PC-3 (cell line): ENCODE results near the gene ZMIZ1. TPM values are rescaled to one million over a fixed set of nuclear protein-coding genes. Genes with fewer than 3 reads are reported as not detected.
A peak's percentile ranks its signal among the peaks of the same experiment; 100 is the strongest.

ENCODE experiments used
- ATAC-seq: fragments of 200-7000 bp; cut with Tn5 transposase; 2 replicates; pipeline ENCODE4 v1.9.1; 2020; ENCODE audit warnings: mild to moderate bottlenecking, moderate library complexity
- BruUV-seq: library from RNA; stranded (reverse); fragments of 400-500 nt; replicated peaks from 2 replicates; lab custom pipeline; 2021; lab: Mats Ljungman, UMichigan
- CTCF ChIA-PET: fragments of 300-600 bp; sonication (Branson Sonifier 250); formaldehyde crosslinking; loops from one replicate; lab custom pipeline; 2022; ENCODE audit warnings: antibody characterized with exemption; lab: Charles Lee
- POLR2A ChIA-PET: fragments of 300-600 bp; sonication (Branson Sonifier 250); formaldehyde crosslinking; loops from one replicate; lab custom pipeline; 2022; ENCODE audit warnings: antibody characterized with exemption; ENCODE audit not compliant: unreplicated experiment; lab: Charles Lee
- DNase-seq: peaks from one replicate; pipeline ENCODE4 v3.0.0-alpha.2; 2015
- H2AFZ ChIP-seq: fragments of 300-600 bp; sonication (generic); 2 replicates; pipeline ENCODE4 v1.6.0; 2016; ENCODE audit warnings: antibody characterized with exemption, low read length
- H3F3A ChIP-seq: fragments of 300-600 bp; sonication (generic); one replicate; pipeline ENCODE4 v1.6.0; 2017; ENCODE audit warnings: antibody characterized with exemption, low read length, control low read depth, mild to moderate bottlenecking; ENCODE audit not compliant: unreplicated experiment
- H3K27ac ChIP-seq: fragments of 300-600 bp; sonication (generic); 2 replicates; pipeline ENCODE4 v1.5.1; 2016; ENCODE audit warnings: mild to moderate bottlenecking, low read length
- H3K27me3 ChIP-seq: fragments of 300-600 bp; sonication (generic); 2 replicates; pipeline ENCODE4 v1.6.1; 2016; ENCODE audit warnings: low read length, mixed read lengths
- H3K36me3 ChIP-seq: fragments of 300-600 bp; sonication (generic); 2 replicates; pipeline ENCODE4 v1.6.1; 2016; ENCODE audit warnings: low read depth, mixed run types, low read length, mixed read lengths
- H3K4me1 ChIP-seq: fragments of 300-600 bp; sonication (generic); 2 replicates; pipeline ENCODE4 v1.5.1; 2016; ENCODE audit warnings: low read length; ENCODE audit not compliant: insufficient read depth
- H3K4me2 ChIP-seq: fragments of 300-600 bp; sonication (generic); 2 replicates; pipeline ENCODE4 v1.6.0; 2016; ENCODE audit warnings: low read length
- H3K4me3 ChIP-seq: fragments of 300-600 bp; sonication (generic); 2 replicates; pipeline ENCODE4 v1.5.1; 2016; ENCODE audit warnings: mild to moderate bottlenecking, low read length, mixed read lengths
- H3K79me2 ChIP-seq: fragments of 300-600 bp; sonication (generic); 2 replicates; pipeline ENCODE4 v1.6.1; 2017; ENCODE audit warnings: low read length, mixed read lengths
- H3K9ac ChIP-seq: fragments of 300-600 bp; sonication (generic); 2 replicates; pipeline ENCODE4 v1.6.0; 2016; ENCODE audit warnings: mild to moderate bottlenecking, low read length
- H3K9me2 ChIP-seq: fragments of 300-600 bp; sonication (generic); replicated peaks from 2 replicates; pipeline ENCODE4 v1.6.1; 2016; ENCODE audit warnings: mixed run types, low read length, mixed read lengths
- H3K9me3 ChIP-seq: fragments of 300-600 bp; sonication (generic); 2 replicates; pipeline ENCODE4 v1.6.1; 2016; ENCODE audit warnings: low read length, mixed read lengths
- H4K20me1 ChIP-seq: fragments of 300-600 bp; sonication (generic); 2 replicates; pipeline ENCODE4 v1.6.1; 2016; ENCODE audit warnings: low read length, mixed read lengths
- CTCF ChIP-seq: fragments of 300-600 bp; sonication (generic); conservative IDR thresholded peaks from 2 replicates; pipeline ENCODE4 v1.5.1; 2017; ENCODE audit warnings: antibody characterized with exemption, low read depth, mild to moderate bottlenecking, low read length
- EZH2 ChIP-seq: fragments of 300-600 bp; sonication (generic); IDR thresholded peaks from one replicate; pipeline ENCODE4 v1.6.1; 2017; ENCODE audit warnings: antibody characterized with exemption, mild to moderate bottlenecking, low read length; ENCODE audit not compliant: unreplicated experiment
- EZH2phosphoT487 ChIP-seq: fragments of 300-600 bp; sonication (generic); IDR thresholded peaks from 2 replicates; pipeline ENCODE4 v1.6.1; 2018; ENCODE audit warnings: mild to moderate bottlenecking, antibody characterized with exemption, low read length, borderline replicate concordance
- intact Hi-C: fragments of 100-400 bp; cut with micrococcal nuclease; formaldehyde crosslinking; loops from 2 replicates; pipeline ENCODE4 v1.9.0; 2023
- total RNA-seq: library from RNA; depleted of rRNA; stranded (reverse); fragments of >200 nt; gene quantifications from 2 replicates; pipeline ENCODE4 v1.2.3, GENCODE V29; 2014

Gene ZMIZ1
- total RNA-seq, 1 experiment from 2014 or later: 55.4 TPM

GRCh38 chr10:79286318-79286951, 217.7 kb downstream of the ZMIZ1 start:
- ATAC-seq (no peak), DNase-seq (no peak)
- H3K36me3 ChIP-seq: peaks cover 9% of the 10 kb centered on the region; the same call in 1 of the 2 replicates
- no TSS peak for BruUV-seq
- H4K20me1 ChIP-seq: no peaks in the 10 kb centered on the region
- TF ChIP-seq EZH2phosphoT487 (no peak), CTCF (no peak), EZH2 (no peak)
- no peak overlapping the region for H2AFZ ChIP-seq
- no peak overlapping the region for H3K4me3 ChIP-seq
- intact Hi-C loops: no loop called here
- H3K9me2 ChIP-seq: no peaks in the 10 kb centered on the region
- H3K9ac ChIP-seq: no peak overlapping the region
- H3K4me1 ChIP-seq: peaks cover 6% of the 10 kb centered on the region; the same call in 1 of the 2 replicates
- no peaks in the 10 kb centered on the region for H3K9me3 ChIP-seq
- no peaks in the 10 kb centered on the region for H3K27me3 ChIP-seq
- no peak overlapping the region for H3K27ac ChIP-seq
- no peaks in the 10 kb centered on the region for H3K79me2 ChIP-seq
- H3F3A ChIP-seq: no peaks in the 10 kb centered on the region
- POLR2A ChIA-PET: no interaction called here
- H3K4me2 ChIP-seq: no peak overlapping the region
- CTCF ChIA-PET: no interaction called here

- Histone ChIP-seq H3K4me1 (peaks cover 7% of the 10 kb centered on the region), H3K27ac (no peak overlapping the region), H2AFZ (no peak overlapping the region), H3K9me3 (no peaks in the 10 kb centered on the region), H3F3A (peaks cover under 1% of the 10 kb centered on the region), H3K79me2 (no peaks in the 10 kb centered on the region), H3K9me2 (no peaks in the 10 kb centered on the region), H3K27me3 (no peaks in the 10 kb centered on the region), H3K4me2 (no peak overlapping the region), H4K20me1 (no peaks in the 10 kb centered on the region), H3K4me3 (no peak overlapping the region), H3K36me3 (peaks cover 10% of the 10 kb centered on the region; the same call in 1 of the 2 replicates), H3K9ac (no peak overlapping the region)
- ATAC-seq (no peak; the same call in 1 of the 2 replicates), DNase-seq (no peak)
- intact Hi-C loops: no loop called here
- BruUV-seq: no TSS peak
- CTCF ChIA-PET: no interaction called here
- POLR2A ChIA-PET: no interaction called here
- TF ChIP-seq CTCF (no peak), EZH2 (no peak), EZH2phosphoT487 (no peak)
These were observed 219.4 kb downstream of the ZMIZ1 start for GRCh38 chr10:79287973-79288723.

- Histone ChIP-seq H3F3A (peaks cover 11% of the 10 kb centered on the region), H3K9me3 (no peaks in the 10 kb centered on the region), H3K27me3 (no peaks in the 10 kb centered on the region), H3K9ac (no peak overlapping the region), H3K4me3 (no peak overlapping the region), H3K9me2 (no peaks in the 10 kb centered on the region), H3K27ac (no peak overlapping the region), H2AFZ (no peak overlapping the region), H3K4me1 (peaks cover 23% of the 10 kb centered on the region), H3K4me2 (no peak overlapping the region), H4K20me1 (peaks cover 5% of the 10 kb centered on the region; the same call in 1 of the 2 replicates), H3K79me2 (no peaks in the 10 kb centered on the region), H3K36me3 (peaks cover 15% of the 10 kb centered on the region; the same call in 1 of the 2 replicates)
- TF ChIP-seq CTCF: peak; percentile 21; the same call in 1 of the 2 replicates
- TF ChIP-seq EZH2phosphoT487: no peak
- no peak for TF ChIP-seq EZH2
- ChIA-PET POLR2A (no interaction called here), CTCF (interaction anchor here (0.5 to 0.6 kb wide), 2 partner anchors 52 to 1244 kb away, joined by 3 to 6 read pairs; no protein-coding TSS in a partner anchor)
- ATAC-seq (peak; percentile 3; the same call in 1 of the 2 replicates), DNase-seq (peak; percentile 42)
- intact Hi-C loops: no loop called here
- BruUV-seq: no TSS peak
These were observed 221.0 kb downstream of the ZMIZ1 start for GRCh38 chr10:79289801-79290200.
